ENCODE results near the gene MLF2.
"Not testable (repeated sequence)": the region's sequence is repeated elsewhere in the genome, so short reads cannot be mapped to it uniquely, and the experiment has no call there.

Gene MLF2

GRCh38 chr12:6751767-6752166 is 1.2 kb downstream of the MLF2 start:
- Histone ChIP-seq H3K9me3 (ENCODE audit: low read length) (no peaks in the 10 kb centered on the region), H3K36me3 (ENCODE audit: insufficient read depth, low read length) (peaks cover 51% of the 10 kb centered on the region), H3K27me3 (ENCODE audit: insufficient read depth, low read length) (no peaks in the 10 kb centered on the region), H3K4me3 (ENCODE audit: low read length) (peak overlapping the region; percentile 79), H3K4me1 (ENCODE audit: insufficient read depth, low read length) (peaks cover 19% of the 10 kb centered on the region), H2AFZ (ENCODE audit: low read depth, low read length) (no peak overlapping the region)

DNA sequence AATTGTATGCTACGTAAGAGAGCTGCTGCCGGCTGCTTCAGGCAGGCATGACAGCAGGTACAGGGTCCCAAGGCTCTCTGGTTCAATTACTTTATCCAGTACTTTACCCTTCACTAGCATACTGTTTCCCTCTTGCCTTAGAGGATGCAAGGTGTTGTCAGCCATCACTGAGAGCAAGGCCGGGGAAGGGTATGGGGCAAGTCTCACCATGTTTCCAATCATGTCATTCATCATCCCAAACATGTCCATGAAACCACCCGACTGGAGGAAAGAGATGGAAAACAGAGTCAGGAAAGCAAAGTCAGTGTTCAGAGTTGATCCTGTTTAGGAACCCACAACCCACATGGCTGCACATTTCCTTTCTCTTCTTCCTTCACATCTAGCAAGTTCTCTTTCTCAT is 2.4 kb downstream of the MLF2 start:
- Histone ChIP-seq H2AFZ (ENCODE audit: low read depth, low read length) (no peak overlapping the region), H3K27me3 (ENCODE audit: insufficient read depth, low read length) (no peaks in the 10 kb centered on the region), H3K4me3 (ENCODE audit: low read length) (no peak overlapping the region), H3K36me3 (ENCODE audit: insufficient read depth, low read length) (peaks cover 55% of the 10 kb centered on the region), H3K9me3 (ENCODE audit: low read length) (no peaks in the 10 kb centered on the region), H3K4me1 (ENCODE audit: insufficient read depth, low read length) (peaks cover 19% of the 10 kb centered on the region)

GRCh38 chr12:6748761-6749160 is 4.2 kb downstream of the MLF2 start:
- Histone ChIP-seq H3K4me3 (ENCODE audit: low read length) (no peak overlapping the region), H3K27me3 (ENCODE audit: insufficient read depth, low read length) (no peaks in the 10 kb centered on the region), H3K36me3 (ENCODE audit: insufficient read depth, low read length) (peaks cover 55% of the 10 kb centered on the region), H2AFZ (ENCODE audit: low read depth, low read length) (no peak overlapping the region), H3K4me1 (ENCODE audit: insufficient read depth, low read length) (peaks cover 12% of the 10 kb centered on the region), H3K9me3 (ENCODE audit: low read length) (no peaks in the 10 kb centered on the region)

GRCh38 chr12:6747216-6747615 is 5.7 kb downstream of the MLF2 start:
- no peak overlapping the region for H3K4me3 ChIP-seq (ENCODE audit: low read length)
- no peaks in the 10 kb centered on the region for H3K27me3 ChIP-seq (ENCODE audit: insufficient read depth, low read length)
- peaks cover 55% of the 10 kb centered on the region for H3K36me3 ChIP-seq (ENCODE audit: insufficient read depth, low read length)
- H2AFZ ChIP-seq (ENCODE audit: low read depth, low read length), result no peak overlapping the region
- H3K4me1 ChIP-seq (ENCODE audit: insufficient read depth, low read length), result peaks cover 8% of the 10 kb centered on the region
- no peaks in the 10 kb centered on the region for H3K9me3 ChIP-seq (ENCODE audit: low read length)

DNA sequence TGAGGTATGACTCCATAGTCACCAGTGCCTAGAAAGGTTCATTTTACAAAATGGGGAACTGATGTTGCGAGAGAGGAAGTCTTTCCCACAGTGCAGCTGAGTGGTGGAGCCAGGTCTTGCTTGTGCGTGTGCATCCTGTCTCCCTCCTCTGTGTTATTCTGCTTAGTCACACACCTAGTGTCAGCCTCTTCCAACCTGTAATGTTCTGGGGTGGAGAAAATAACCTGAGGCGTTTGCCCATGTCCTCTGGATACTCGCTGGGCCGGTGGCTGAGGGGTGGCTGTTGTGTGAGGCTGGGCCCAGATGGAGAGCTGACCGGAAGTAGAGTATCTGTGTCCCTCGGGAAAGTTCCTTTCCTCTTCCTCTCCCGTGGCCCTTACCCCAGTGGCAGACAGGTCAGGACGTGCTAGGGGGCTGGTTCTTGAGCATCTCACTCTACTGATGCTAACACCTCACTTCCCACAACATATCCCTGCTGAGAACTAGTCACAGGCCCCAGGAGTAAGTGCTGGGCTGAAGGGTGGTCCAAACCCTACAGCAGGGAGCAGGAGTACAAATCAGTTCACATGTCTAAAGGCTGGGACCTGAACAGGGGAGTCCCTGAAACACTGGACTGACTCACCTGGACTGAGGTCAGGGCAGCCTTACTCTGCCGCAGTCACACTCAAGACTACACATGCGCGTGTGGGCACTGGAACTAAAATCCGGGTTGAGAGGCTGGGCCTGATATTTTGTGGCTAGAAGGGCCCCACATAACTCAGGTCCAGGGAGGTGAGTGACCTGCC is 7.0 kb downstream of the MLF2 start:
- H3K36me3 ChIP-seq (ENCODE audit: insufficient read depth, low read length), result peaks cover 44% of the 10 kb centered on the region

GRCh38 chr12:6743300-6743699 is 9.6 kb downstream of the MLF2 start:
- H2AFZ ChIP-seq (ENCODE audit: low read depth, low read length); H3K9me3 ChIP-seq (ENCODE audit: low read length); H3K27me3 ChIP-seq (ENCODE audit: insufficient read depth, low read length); H3K4me1 ChIP-seq (ENCODE audit: insufficient read depth, low read length); H3K4me3 ChIP-seq (ENCODE audit: low read length): not testable (repeated sequence)
- peaks cover 20% of the 10 kb centered on the region for H3K36me3 ChIP-seq (ENCODE audit: insufficient read depth, low read length)

More for the DNA sequence above, 7.0 kb downstream of the MLF2 start:
- H2AFZ ChIP-seq (ENCODE audit: low read depth, low read length), result no peak overlapping the region
- no peaks in the 10 kb centered on the region for H3K27me3 ChIP-seq (ENCODE audit: insufficient read depth, low read length)
- no peaks in the 10 kb centered on the region for H3K4me1 ChIP-seq (ENCODE audit: insufficient read depth, low read length)
- H3K9me3 ChIP-seq (ENCODE audit: low read length), result no peaks in the 10 kb centered on the region
- no peak overlapping the region for H3K4me3 ChIP-seq (ENCODE audit: low read length)

DNA sequence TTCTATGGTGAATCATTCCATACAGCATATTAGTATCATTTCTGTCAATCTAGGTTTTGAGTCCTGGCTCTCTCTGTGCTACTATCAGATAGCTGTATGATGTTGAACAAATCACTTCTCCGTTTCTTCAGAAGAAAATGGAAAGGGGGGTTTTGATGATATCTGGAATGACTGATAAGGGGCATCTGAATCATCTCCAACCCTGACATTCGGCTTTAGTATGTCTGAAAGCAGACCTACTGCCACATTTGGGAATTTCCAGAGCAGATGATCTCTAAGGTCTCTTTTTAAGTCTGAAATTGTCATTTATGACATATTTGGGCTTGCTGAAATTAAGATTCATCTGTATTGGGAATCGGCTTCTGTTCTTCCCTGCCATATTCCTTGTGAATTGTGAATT is 10.1 kb downstream of the MLF2 start:
- Histone ChIP-seq H2AFZ (ENCODE audit: low read depth, low read length) (no peak overlapping the region), H3K27me3 (ENCODE audit: insufficient read depth, low read length) (no peaks in the 10 kb centered on the region), H3K4me1 (ENCODE audit: insufficient read depth, low read length) (no peaks in the 10 kb centered on the region), H3K9me3 (ENCODE audit: low read length) (no peaks in the 10 kb centered on the region), H3K36me3 (ENCODE audit: insufficient read depth, low read length) (peaks cover 15% of the 10 kb centered on the region), H3K4me3 (ENCODE audit: low read length) (no peak overlapping the region)

- H3K4me3 ChIP-seq (ENCODE audit: low read length); H2AFZ ChIP-seq (ENCODE audit: low read depth, low read length); H3K4me1 ChIP-seq (ENCODE audit: insufficient read depth, low read length); H3K27me3 ChIP-seq (ENCODE audit: insufficient read depth, low read length); H3K36me3 ChIP-seq (ENCODE audit: insufficient read depth, low read length); H3K9me3 ChIP-seq (ENCODE audit: low read length): not testable (repeated sequence)
These were observed 10.9 kb downstream of the MLF2 start for GRCh38 chr12:6742080-6742479.

GRCh38 chr12:6736754-6737153 is 16.2 kb downstream of the MLF2 start:
- H3K9me3 ChIP-seq (ENCODE audit: low read length), result no peaks in the 10 kb centered on the region
- H3K4me3 ChIP-seq (ENCODE audit: low read length), result no peak overlapping the region
- H3K27me3 ChIP-seq (ENCODE audit: insufficient read depth, low read length), result no peaks in the 10 kb centered on the region
- no peak overlapping the region for H2AFZ ChIP-seq (ENCODE audit: low read depth, low read length)
- no peaks in the 10 kb centered on the region for H3K36me3 ChIP-seq (ENCODE audit: insufficient read depth, low read length)
- no peaks in the 10 kb centered on the region for H3K4me1 ChIP-seq (ENCODE audit: insufficient read depth, low read length)

GRCh38 chr12:6735448-6736191 is 17.3 kb downstream of the MLF2 start:
- H3K4me1 ChIP-seq (ENCODE audit: insufficient read depth, low read length), result no peaks in the 10 kb centered on the region
- H3K36me3 ChIP-seq (ENCODE audit: insufficient read depth, low read length), result peaks cover 10% of the 10 kb centered on the region
- no peaks in the 10 kb centered on the region for H3K27me3 ChIP-seq (ENCODE audit: insufficient read depth, low read length)
- H2AFZ ChIP-seq (ENCODE audit: low read depth, low read length), result no peak overlapping the region
- H3K9me3 ChIP-seq (ENCODE audit: low read length), result no peaks in the 10 kb centered on the region
- no peak overlapping the region for H3K4me3 ChIP-seq (ENCODE audit: low read length)

- Histone ChIP-seq H2AFZ (ENCODE audit: low read depth, low read length) (no peak overlapping the region), H3K27me3 (ENCODE audit: insufficient read depth, low read length) (no peaks in the 10 kb centered on the region), H3K36me3 (ENCODE audit: insufficient read depth, low read length) (peaks cover 18% of the 10 kb centered on the region), H3K4me1 (ENCODE audit: insufficient read depth, low read length) (no peaks in the 10 kb centered on the region), H3K4me3 (ENCODE audit: low read length) (no peak overlapping the region), H3K9me3 (ENCODE audit: low read length) (no peaks in the 10 kb centered on the region)
These were observed 18.2 kb downstream of the MLF2 start for GRCh38 chr12:6734506-6735387.

- Histone ChIP-seq H3K9me3 (ENCODE audit: low read length) (no peaks in the 10 kb centered on the region), H3K4me3 (ENCODE audit: low read length) (no peak overlapping the region), H3K27me3 (ENCODE audit: insufficient read depth, low read length) (no peaks in the 10 kb centered on the region), H2AFZ (ENCODE audit: low read depth, low read length) (no peak overlapping the region), H3K4me1 (ENCODE audit: insufficient read depth, low read length) (no peaks in the 10 kb centered on the region), H3K36me3 (ENCODE audit: insufficient read depth, low read length) (peaks cover 45% of the 10 kb centered on the region)
These were observed 22.8 kb downstream of the MLF2 start for GRCh38 chr12:6730169-6730568.

DNA sequence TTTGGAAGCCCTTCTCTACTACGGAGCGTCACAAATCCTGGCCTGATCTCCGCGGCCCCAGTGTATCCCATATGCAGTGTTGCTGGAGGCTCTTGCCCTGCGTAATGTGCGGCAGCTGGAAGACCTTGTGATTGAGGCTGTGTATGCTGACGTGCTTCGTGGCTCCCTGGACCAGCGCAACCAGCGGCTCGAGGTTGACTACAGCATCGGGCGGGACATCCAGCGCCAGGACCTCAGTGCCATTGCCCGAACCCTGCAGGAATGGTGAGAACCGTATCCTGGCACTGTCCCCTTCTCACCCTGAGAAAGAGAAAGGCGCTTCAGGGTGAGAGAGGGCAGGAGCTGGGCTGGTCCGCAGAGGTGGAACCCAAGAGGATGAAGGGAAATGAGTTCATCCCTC is 23.8 kb downstream of the MLF2 start:
- H3K4me3 ChIP-seq (ENCODE audit: low read length), result no peak overlapping the region
- H3K4me1 ChIP-seq (ENCODE audit: insufficient read depth, low read length), result peaks cover 7% of the 10 kb centered on the region

More for the DNA sequence above, 23.8 kb downstream of the MLF2 start:
- peaks cover 45% of the 10 kb centered on the region for H3K36me3 ChIP-seq (ENCODE audit: insufficient read depth, low read length)
- H2AFZ ChIP-seq (ENCODE audit: low read depth, low read length), result no peak overlapping the region
- H3K9me3 ChIP-seq (ENCODE audit: low read length), result no peaks in the 10 kb centered on the region
- no peaks in the 10 kb centered on the region for H3K27me3 ChIP-seq (ENCODE audit: insufficient read depth, low read length)
